ENCODE data around the gene NLRP7. TPM values are rescaled to one million over a fixed set of nuclear protein-coding genes. Genes with fewer than 3 reads are reported as not detected.
"Not testable (repeated sequence)": the region's sequence is repeated elsewhere in the genome, so short reads cannot be mapped to it uniquely, and the experiment has no call there.

The NLRP7 gene
- total and polyA plus RNA-seq, 2 experiments from 2014 or later: 0.73 to 1.8 TPM

GRCh38 chr19:54949412-54949811, 2.1 kb upstream of the NLRP7 start:
- Histone ChIP-seq H3K9me3 (ENCODE audit: low read depth) (no peaks in the 10 kb centered on the region), H3K36me3 (no peaks in the 10 kb centered on the region), H3K4me3 (no peak overlapping the region)

GRCh38 chr19:54943772-54944361, 3.5 kb downstream of the NLRP7 start:
- H3K4me1 ChIP-seq (ENCODE audit: low read depth); H3K4me3 ChIP-seq; H3K9me3 ChIP-seq (ENCODE audit: low read depth); DNase-seq (ENCODE audit: low read depth in 1 of 2, low spot score in 1 of 2); H3K36me3 ChIP-seq; H3K27ac ChIP-seq; H3K27me3 ChIP-seq: not testable (repeated sequence)

More at GRCh38 chr19:54949412-54949811, 2.1 kb upstream of the NLRP7 start:
- H3K4me1 ChIP-seq (ENCODE audit: low read depth): no peaks in the 10 kb centered on the region
- no peaks in the 10 kb centered on the region for H3K27me3 ChIP-seq
- no peak for DNase-seq (ENCODE audit: low read depth in 1 of 2, low spot score in 1 of 2)
- H3K27ac ChIP-seq: no peak overlapping the region
- no peak for TF ChIP-seq CTCF (IDR thresholded peaks at IDR 0.05; ENCODE audit: low read depth, low read length)

- H3K4me3 ChIP-seq; H3K36me3 ChIP-seq; H3K27me3 ChIP-seq; H3K4me1 ChIP-seq (ENCODE audit: low read depth); DNase-seq (ENCODE audit: low read depth in 1 of 2, low spot score in 1 of 2); H3K27ac ChIP-seq; H3K9me3 ChIP-seq (ENCODE audit: low read depth): not testable (repeated sequence)
These were observed 7.8 kb downstream of the NLRP7 start for GRCh38 chr19:54939538-54939937.

GRCh38 chr19:54938906-54939305, 8.4 kb downstream of the NLRP7 start:
- Histone ChIP-seq H3K27ac (no peak overlapping the region), H3K4me3 (no peak overlapping the region), H3K9me3 (ENCODE audit: low read depth) (no peaks in the 10 kb centered on the region), H3K36me3 (no peaks in the 10 kb centered on the region), H3K27me3 (no peaks in the 10 kb centered on the region), H3K4me1 (ENCODE audit: low read depth) (no peaks in the 10 kb centered on the region)
- no peak for TF ChIP-seq CTCF (IDR thresholded peaks at IDR 0.05; ENCODE audit: low read depth, low read length)
- no peak for DNase-seq (ENCODE audit: low read depth in 1 of 2, low spot score in 1 of 2)

GRCh38 chr19:54937926-54938325, 9.4 kb downstream of the NLRP7 start:
- no peak overlapping the region for H3K4me3 ChIP-seq
- DNase-seq (ENCODE audit: low read depth in 1 of 2, low spot score in 1 of 2): no peak
- H3K36me3 ChIP-seq: no peaks in the 10 kb centered on the region
- H3K9me3 ChIP-seq (ENCODE audit: low read depth): no peaks in the 10 kb centered on the region
- no peaks in the 10 kb centered on the region for H3K4me1 ChIP-seq (ENCODE audit: low read depth)
- no peak overlapping the region for H3K27ac ChIP-seq
- no peaks in the 10 kb centered on the region for H3K27me3 ChIP-seq
- TF ChIP-seq CTCF (IDR thresholded peaks at IDR 0.05; ENCODE audit: low read depth, low read length): no peak

GRCh38 chr19:54928299-54928698, 19.0 kb downstream of the NLRP7 start:
- H3K36me3 ChIP-seq: no peaks in the 10 kb centered on the region
- H3K9me3 ChIP-seq (ENCODE audit: low read depth): no peaks in the 10 kb centered on the region
- no peak overlapping the region for H3K4me3 ChIP-seq
- no peak overlapping the region for H3K27ac ChIP-seq
- no peak for DNase-seq (ENCODE audit: low read depth in 1 of 2, low spot score in 1 of 2)
- TF ChIP-seq CTCF (IDR thresholded peaks at IDR 0.05; ENCODE audit: low read depth, low read length): no peak
- no peaks in the 10 kb centered on the region for H3K27me3 ChIP-seq
- H3K4me1 ChIP-seq (ENCODE audit: low read depth): no peaks in the 10 kb centered on the region

- TF ChIP-seq CTCF (IDR thresholded peaks at IDR 0.05; ENCODE audit: low read depth, low read length): no peak
- Histone ChIP-seq H3K27ac (no peak overlapping the region), H3K9me3 (ENCODE audit: low read depth) (no peaks in the 10 kb centered on the region)
These were observed 24.1 kb downstream of the NLRP7 start for GRCh38 chr19:54923276-54923675.

More at GRCh38 chr19:54923276-54923675, 24.1 kb downstream of the NLRP7 start:
- no peaks in the 10 kb centered on the region for H3K4me1 ChIP-seq (ENCODE audit: low read depth)
- H3K27me3 ChIP-seq: no peaks in the 10 kb centered on the region
- no peaks in the 10 kb centered on the region for H3K36me3 ChIP-seq
- H3K4me3 ChIP-seq: no peak overlapping the region
- no peak for DNase-seq (ENCODE audit: low read depth in 1 of 2, low spot score in 1 of 2)
